Stomach smooth muscle (tissue), 2 donors: ENCODE results near the gene TMEM86B.

ENCODE experiments used
- H3K27ac ChIP-seq: one replicate; pipeline ENCODE4 v1.7.0; 2013; ENCODE audit warnings: mild to moderate bottlenecking, low read length, inconsistent platforms
- H3K27me3 ChIP-seq, 2 donors: one replicate each; pipeline ENCODE4 v1.7.0; 2013; ENCODE audit warnings: low read length in 2 of 2; ENCODE audit not compliant: insufficient read depth in 2 of 2, control insufficient read depth in 1 of 2
- H3K36me3 ChIP-seq, 2 donors: one replicate each; pipeline ENCODE4 v1.7.0; 2013; ENCODE audit warnings: low read length in 2 of 2; ENCODE audit not compliant: control insufficient read depth in 2 of 2, insufficient read depth in 2 of 2
- H3K4me1 ChIP-seq: one replicate; pipeline ENCODE4 v1.7.0; 2013; ENCODE audit warnings: low read length; ENCODE audit not compliant: control insufficient read depth, insufficient read depth
- H3K4me3 ChIP-seq, 2 donors: one replicate each; pipeline ENCODE4 v1.7.0; 2013; ENCODE audit warnings: low read length in 2 of 2
- H3K9ac ChIP-seq, 2 donors: one replicate each; pipeline ENCODE4 v1.7.0; 2013; ENCODE audit warnings: low read length in 2 of 2, mild to moderate bottlenecking in 1 of 2
- H3K9me3 ChIP-seq, 2 donors: one replicate each; pipeline ENCODE4 v1.7.0; 2013; ENCODE audit warnings: low read length in 2 of 2; ENCODE audit not compliant: control insufficient read depth in 2 of 2
- donor health status: healthy.
- donor health status: Pancreatic carcinoma.

The TMEM86B gene

GRCh38 chr19:55228403-55229031 is at the start of gene TMEM86B:
Gene TMEM86B, minus strand, starts transcription at chr19:55228763. Its CDS starts 22 bp downstream, at chr19:55228741.
- no peaks in the 10 kb centered on the region for H3K9me3 ChIP-seq
- H3K27ac ChIP-seq: peak within 1 kb of the TSS; percentile 64
- H3K4me1 ChIP-seq: peaks cover 20% of the 10 kb centered on the region
- H3K4me3 ChIP-seq: peak within 1 kb of the TSS in 1 of 2 donors; percentile 22
- H3K9ac ChIP-seq: no peak within 1 kb of the TSS
- no peaks in the 10 kb centered on the region for H3K27me3 ChIP-seq
- peaks cover 22 to 31% of the 10 kb centered on the region in 2 donors for H3K36me3 ChIP-seq

GRCh38 chr19:55277494-55277893 is 48.9 kb upstream of the TMEM86B start:
- no peak overlapping the region for H3K4me3 ChIP-seq
- H3K4me1 ChIP-seq: peaks cover 13% of the 10 kb centered on the region
- H3K27me3 ChIP-seq: no peaks in the 10 kb centered on the region
- no peak overlapping the region for H3K9ac ChIP-seq
- H3K27ac ChIP-seq: no peak overlapping the region
- peaks cover 11 to 35% of the 10 kb centered on the region in 2 donors for H3K36me3 ChIP-seq
- no peaks in the 10 kb centered on the region for H3K9me3 ChIP-seq

- no peak overlapping the region for H3K4me3 ChIP-seq
- no peak overlapping the region for H3K9ac ChIP-seq
- peaks cover 11 to 38% of the 10 kb centered on the region in 2 donors for H3K36me3 ChIP-seq
- H3K4me1 ChIP-seq: peaks cover 13% of the 10 kb centered on the region
- no peaks in the 10 kb centered on the region for H3K9me3 ChIP-seq
- H3K27ac ChIP-seq: no peak overlapping the region
- no peaks in the 10 kb centered on the region for H3K27me3 ChIP-seq
Observed at GRCh38 chr19:55276720-55277430, 48.3 kb upstream of the TMEM86B start.

- Histone ChIP-seq H3K4me3 (no peak overlapping the region), H3K36me3 (peaks cover 11 to 38% of the 10 kb centered on the region in 2 donors), H3K4me1 (peaks cover 13% of the 10 kb centered on the region), H3K27ac (no peak overlapping the region), H3K9ac (no peak overlapping the region), H3K27me3 (no peaks in the 10 kb centered on the region), H3K9me3 (no peaks in the 10 kb centered on the region)
Observed at GRCh38 chr19:55275851-55276719, 47.5 kb upstream of the TMEM86B start.

- Histone ChIP-seq H3K9me3 (no peaks in the 10 kb centered on the region), H3K9ac (no peak overlapping the region), H3K36me3 (peaks cover 11 to 44% of the 10 kb centered on the region in 2 donors), H3K4me1 (peaks cover 2% of the 10 kb centered on the region), H3K27me3 (no peaks in the 10 kb centered on the region), H3K4me3 (no peak overlapping the region), H3K27ac (no peak overlapping the region)
Observed at GRCh38 chr19:55273978-55274707, 45.6 kb upstream of the TMEM86B start.

GRCh38 chr19:55272142-55272541 is 43.6 kb upstream of the TMEM86B start:
- no peak overlapping the region for H3K4me3 ChIP-seq
- no peaks in the 10 kb centered on the region for H3K4me1 ChIP-seq
- no peaks in the 10 kb centered on the region for H3K27me3 ChIP-seq
- no peaks in the 10 kb centered on the region for H3K9me3 ChIP-seq
- H3K36me3 ChIP-seq: peaks cover 10 to 38% of the 10 kb centered on the region in 2 donors
- no peak overlapping the region for H3K27ac ChIP-seq
- H3K9ac ChIP-seq: no peak overlapping the region

- Histone ChIP-seq H3K4me1 (no peaks in the 10 kb centered on the region), H3K4me3 (no peak overlapping the region), H3K27me3 (no peaks in the 10 kb centered on the region), H3K9me3 (no peaks in the 10 kb centered on the region), H3K36me3 (peaks cover 2 to 28% of the 10 kb centered on the region in 2 donors), H3K9ac (no peak overlapping the region), H3K27ac (no peak overlapping the region)
Observed at GRCh38 chr19:55270172-55270942, 41.8 kb upstream of the TMEM86B start.

- Histone ChIP-seq H3K9ac (no peak overlapping the region), H3K4me1 (no peaks in the 10 kb centered on the region), H3K27me3 (no peaks in the 10 kb centered on the region), H3K4me3 (no peak overlapping the region), H3K9me3 (no peaks in the 10 kb centered on the region), H3K36me3 (peaks cover 2 to 26% of the 10 kb centered on the region in 2 donors), H3K27ac (no peak overlapping the region)
Observed at GRCh38 chr19:55269299-55269698, 40.7 kb upstream of the TMEM86B start.

GRCh38 chr19:55266840-55267239 is 38.3 kb upstream of the TMEM86B start:
- H3K4me1 ChIP-seq: no peaks in the 10 kb centered on the region
- H3K27ac ChIP-seq: no peak overlapping the region
- H3K27me3 ChIP-seq: no peaks in the 10 kb centered on the region
- H3K4me3 ChIP-seq: no peak overlapping the region
- peaks cover 7 to 10% of the 10 kb centered on the region in 2 donors for H3K36me3 ChIP-seq
- no peaks in the 10 kb centered on the region for H3K9me3 ChIP-seq
- no peak overlapping the region for H3K9ac ChIP-seq
